Measurements from ENCODE around the gene ZNF705A.
"Not testable (repeated sequence)": the region's sequence is repeated elsewhere in the genome, so short reads cannot be mapped to it uniquely, and the experiment has no call there.

Gene ZNF705A

GRCh38 chr12:8184206-8184605 lies 27.4 kb downstream of the ZNF705A start:
- DNase-seq (ENCODE audit: low read depth) = not testable (repeated sequence)

DNA sequence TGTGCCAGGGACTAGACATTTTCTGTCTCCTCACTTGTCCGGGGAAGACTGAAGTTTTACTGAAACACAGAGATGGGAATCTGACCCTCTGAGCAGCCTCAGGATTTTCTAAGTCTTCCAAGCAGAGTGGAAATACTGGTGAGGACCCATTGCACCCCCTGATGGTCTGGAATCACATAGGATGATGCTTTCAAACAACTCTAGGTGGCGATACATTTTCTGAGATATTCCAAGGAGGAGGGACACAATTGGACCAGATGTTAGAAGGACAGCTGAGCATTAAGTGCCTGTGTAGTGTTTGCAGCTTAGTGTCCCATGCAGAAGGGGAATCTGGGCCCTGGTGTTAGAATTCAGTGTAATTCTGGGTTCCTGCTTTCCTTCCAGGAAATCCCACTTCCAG lies 31.3 kb downstream of the ZNF705A start:
- DNase-seq (ENCODE audit: low read depth) = not testable (repeated sequence)

DNA sequence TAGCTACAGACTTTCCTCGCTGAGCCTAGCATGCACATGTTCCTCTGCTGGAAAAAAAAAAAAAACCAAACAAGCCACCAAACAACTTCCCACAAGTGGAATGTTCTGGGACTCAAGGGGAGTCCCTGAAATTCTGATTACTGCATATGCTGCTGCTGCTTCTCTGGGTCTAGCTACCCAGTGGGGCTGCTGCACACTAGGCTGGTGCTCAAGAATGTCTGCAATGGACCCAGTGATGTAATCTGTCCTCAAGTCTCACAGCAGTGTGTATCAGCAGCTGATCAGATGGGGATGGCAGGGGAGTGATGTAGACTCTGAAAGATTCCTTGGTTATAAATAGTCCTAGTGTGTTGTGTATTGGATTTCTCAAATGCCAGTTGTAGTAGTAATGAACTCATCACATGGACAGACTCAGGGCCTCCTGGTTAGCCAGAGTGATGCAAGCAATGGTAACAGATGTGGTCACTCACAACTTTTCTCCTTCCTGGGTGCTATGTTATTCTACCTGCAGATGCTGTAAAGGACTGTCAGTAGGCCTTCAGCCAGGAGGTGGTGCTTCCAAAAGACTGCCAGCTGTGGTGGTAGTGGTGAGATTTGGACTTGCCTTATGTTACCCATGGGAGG lies 41.0 kb downstream of the ZNF705A start:
- DNase-seq (ENCODE audit: low read depth) = not testable (repeated sequence)

DNA sequence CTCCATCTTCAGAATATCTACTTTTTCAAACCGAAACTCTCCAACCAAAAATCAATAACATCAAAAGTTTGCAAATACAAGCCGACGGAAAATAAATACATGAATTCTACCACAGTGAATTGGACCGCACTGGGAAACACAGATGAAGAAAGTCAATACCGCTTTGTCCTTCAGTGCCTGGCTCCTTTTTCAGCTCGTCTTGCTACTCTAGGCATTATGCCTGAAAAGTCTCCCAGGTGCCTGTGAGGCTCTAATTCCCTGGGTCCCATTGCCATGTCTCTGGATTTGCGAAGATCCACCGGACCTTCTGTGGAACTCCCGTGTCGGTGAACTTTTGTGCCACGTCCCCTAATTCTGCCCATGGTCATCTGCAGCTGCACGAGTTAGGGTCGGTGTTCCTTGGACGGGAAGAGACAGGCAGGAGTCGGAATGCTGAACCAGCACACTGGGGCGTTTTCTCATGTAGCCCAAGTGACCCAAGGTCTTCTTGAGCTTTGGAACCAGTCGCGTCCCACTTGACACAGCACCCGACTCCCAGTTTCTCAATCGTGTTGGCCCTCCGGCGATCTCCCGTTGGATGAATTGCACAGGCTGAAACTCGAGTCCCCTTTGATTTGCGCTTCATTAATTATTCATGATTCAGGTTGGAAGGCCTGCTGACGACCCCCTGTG lies 62.0 kb downstream of the ZNF705A start:
- DNase-seq (ENCODE audit: low read depth) = not testable (repeated sequence)

- DNase-seq (ENCODE audit: low read depth) = not testable (repeated sequence)
These were observed 64.6 kb downstream of the ZNF705A start for GRCh38 chr12:8221375-8221774.

GRCh38 chr12:8221844-8222243 lies 65.0 kb downstream of the ZNF705A start:
- not testable (repeated sequence) for DNase-seq (ENCODE audit: low read depth)

DNA sequence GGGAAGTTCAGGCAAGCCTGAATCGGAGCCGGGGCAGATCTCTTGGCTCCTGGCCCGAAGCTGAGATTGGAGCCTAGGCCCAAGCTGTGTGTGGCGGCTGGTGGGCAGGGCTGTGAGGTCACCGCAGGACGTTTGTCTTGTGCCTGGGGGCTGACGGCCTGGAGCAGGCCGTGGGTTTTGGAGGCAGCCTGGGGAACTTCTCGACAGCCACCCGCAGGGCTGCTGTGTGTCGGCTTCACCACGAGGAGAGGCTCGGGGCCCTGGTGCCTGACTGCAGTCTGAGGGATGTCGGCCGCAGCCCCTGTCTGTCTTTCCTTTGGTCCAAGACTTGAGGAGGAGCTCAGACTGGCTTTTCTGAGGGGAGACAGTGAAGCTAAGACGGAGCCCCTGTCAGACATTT lies 65.5 kb downstream of the ZNF705A start:
- not testable (repeated sequence) for DNase-seq (ENCODE audit: low read depth)

- DNase-seq (ENCODE audit: low read depth) = not testable (repeated sequence)
These were observed 66.8 kb downstream of the ZNF705A start for GRCh38 chr12:8223646-8224045.

GRCh38 chr12:8224782-8225181 lies 68.0 kb downstream of the ZNF705A start:
- DNase-seq (ENCODE audit: low read depth) = not testable (repeated sequence)

GRCh38 chr12:8226355-8226754 lies 69.5 kb downstream of the ZNF705A start:
- no peak for DNase-seq (ENCODE audit: low read depth)

DNA sequence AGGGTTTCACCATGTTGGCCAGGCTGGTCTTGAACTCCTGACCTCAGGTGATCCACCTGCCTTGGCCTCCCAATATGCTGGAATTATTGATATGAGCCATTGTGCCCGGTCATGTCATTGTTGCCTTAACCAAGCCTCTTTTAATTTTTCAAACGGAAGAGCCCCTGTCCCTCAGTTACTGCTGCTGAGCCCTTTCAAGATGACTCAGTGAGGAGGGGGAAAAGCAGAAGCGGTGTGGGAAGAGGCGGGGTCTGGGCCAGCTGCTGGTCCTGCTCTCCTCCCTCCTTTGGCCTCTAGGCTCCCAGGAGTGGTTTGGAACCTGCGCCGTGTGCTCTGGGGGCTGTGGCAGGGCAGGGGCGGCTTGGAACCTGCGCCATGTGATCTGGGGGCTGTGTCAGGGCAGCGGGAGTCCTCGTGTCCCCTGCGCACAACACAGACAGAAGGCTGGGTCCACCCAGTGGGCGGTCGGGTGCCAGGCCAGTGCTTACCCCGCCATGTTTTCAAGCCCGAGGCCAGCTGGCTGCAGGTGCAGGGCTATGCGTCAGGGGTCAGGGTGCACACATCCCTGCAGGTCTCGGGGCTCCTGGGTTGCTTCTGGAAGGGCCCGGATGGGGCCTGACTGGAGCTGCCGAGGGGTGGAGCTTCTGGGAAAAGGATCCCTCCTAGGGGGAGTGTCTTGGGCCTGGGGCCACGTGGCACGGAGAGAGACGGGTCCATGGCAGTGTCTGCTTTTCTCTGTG lies 70.3 kb downstream of the ZNF705A start, which contains the start of gene FAM90A1:
TSS of gene FAM90A1 (minus strand) at position 627 of the 740 bp plus-strand sequence. CDS start 2,786 bp downstream, outside the sequence.
- DNase-seq (ENCODE audit: low read depth) = not testable (repeated sequence)

- not testable (repeated sequence) for DNase-seq (ENCODE audit: low read depth)
These were observed 70.9 kb downstream of the ZNF705A start for GRCh38 chr12:8227732-8228077.

GRCh38 chr12:8228607-8229006 lies 71.8 kb downstream of the ZNF705A start:
- DNase-seq (ENCODE audit: low read depth) = not testable (repeated sequence)

DNA sequence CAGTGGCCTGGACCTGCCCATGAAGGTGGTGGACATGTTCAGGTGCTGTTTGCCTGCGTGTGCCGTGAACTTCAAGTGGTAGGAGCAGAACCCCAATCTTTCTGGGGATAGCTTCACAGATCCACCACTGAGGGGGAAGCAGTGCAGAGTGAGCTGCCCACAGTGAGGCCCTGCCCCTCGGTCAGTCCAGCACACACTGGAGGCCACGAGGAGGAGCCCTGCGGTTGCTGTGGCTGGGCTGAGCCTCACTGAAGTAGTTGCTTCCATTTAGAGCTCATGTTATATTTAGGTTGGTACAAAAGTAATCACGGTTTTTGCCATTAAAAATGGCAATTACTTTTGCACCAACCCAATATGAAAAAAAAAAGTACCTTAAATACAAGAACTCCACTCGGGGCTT lies 72.7 kb downstream of the ZNF705A start:
- not testable (repeated sequence) for DNase-seq (ENCODE audit: low read depth)
